RCC 7860 (cell line): Measurements from ENCODE around the gene SLC9A3.
A peak's percentile ranks its signal among the peaks of the same experiment; 100 is the strongest.

Experiments used
- DNase-seq: peaks from one replicate; pipeline ENCODE4 v3.0.0-alpha.2; 2015; ENCODE audit warnings: low spot score
- FAIRE-seq: peaks from 2 replicates; lab custom pipeline; 2012; peaks lifted over from hg19 to GRCh38; lab: Jason Lieb, UNC

The SLC9A3 gene

DNA sequence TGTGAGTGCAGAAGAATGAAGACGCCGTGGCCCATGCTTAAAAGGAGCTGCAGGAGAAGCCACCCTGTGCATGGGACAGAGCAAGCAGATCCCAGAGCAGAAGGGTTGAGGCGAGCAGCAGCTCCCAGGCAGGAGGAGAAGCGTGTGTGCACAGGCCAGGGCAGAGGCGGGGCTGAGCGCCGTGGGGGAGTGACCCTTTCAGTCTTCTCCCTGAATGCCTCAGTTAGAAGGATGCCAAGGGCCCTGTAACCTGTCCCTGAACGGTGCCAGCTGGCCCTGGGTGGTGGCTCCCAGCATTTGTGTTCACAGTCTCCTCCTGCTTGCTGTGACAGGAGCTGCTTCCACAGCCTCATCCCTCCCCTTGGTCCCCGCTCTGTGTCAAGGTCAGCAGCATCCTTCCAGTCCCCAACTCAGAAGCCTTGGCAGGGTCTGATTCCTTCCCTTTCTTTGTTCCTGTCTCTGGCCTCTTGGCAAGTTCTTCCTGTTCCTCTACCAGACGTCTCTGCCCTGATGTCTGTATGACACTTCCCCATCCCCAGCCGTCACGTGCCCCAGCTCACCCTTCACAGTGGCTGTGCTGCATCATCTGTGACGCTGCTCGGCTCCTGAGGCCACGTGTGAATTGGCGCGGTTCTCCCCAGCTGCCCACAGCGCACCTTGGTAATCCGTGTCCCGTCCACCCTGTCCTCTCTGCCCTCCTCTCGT, 76.0 kb downstream of the SLC9A3 start:
- DNase-seq (no peak), FAIRE-seq (no peak)

DNA sequence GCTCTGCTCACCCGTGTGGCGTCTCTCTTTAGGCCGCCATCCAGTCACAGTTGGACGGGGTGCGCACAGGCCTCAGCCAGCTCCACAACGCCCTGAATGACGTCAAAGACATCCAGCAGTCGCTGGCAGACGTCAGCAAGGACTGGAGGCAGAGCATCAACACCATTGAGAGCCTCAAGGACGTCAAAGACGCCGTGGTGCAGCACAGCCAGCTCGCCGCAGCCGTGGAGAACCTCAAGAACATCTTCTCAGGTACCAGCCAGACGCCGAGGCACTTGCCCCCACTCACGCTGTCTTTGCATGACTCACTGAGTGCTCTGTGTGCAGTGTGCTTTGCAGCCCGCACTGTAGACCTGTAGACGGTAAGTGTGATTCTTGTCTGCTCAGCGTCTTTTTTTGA, 76.7 kb downstream of the SLC9A3 start:
- DNase-seq = no peak
- FAIRE-seq = no peak

DNA sequence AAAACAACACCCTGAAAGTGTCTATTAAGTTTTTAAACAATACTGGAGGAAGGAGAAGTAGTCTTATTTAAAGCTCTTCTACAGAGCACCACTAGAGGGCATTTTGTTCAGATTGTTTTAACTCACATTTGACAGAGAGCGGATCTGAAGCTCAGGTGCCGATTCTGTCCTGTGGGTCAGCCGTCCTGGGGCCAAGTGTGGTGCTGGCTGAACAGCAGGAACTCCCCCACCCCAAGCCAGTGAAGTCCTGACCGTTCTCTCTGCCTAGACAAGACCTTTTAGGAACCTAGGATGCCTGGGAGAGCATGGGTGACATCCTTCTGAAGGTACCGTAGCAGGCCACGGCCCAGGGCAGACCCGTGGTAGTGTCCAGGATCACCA, 77.4 kb downstream of the SLC9A3 start:
- peak; percentile 51 for DNase-seq
- no peak for FAIRE-seq

DNA sequence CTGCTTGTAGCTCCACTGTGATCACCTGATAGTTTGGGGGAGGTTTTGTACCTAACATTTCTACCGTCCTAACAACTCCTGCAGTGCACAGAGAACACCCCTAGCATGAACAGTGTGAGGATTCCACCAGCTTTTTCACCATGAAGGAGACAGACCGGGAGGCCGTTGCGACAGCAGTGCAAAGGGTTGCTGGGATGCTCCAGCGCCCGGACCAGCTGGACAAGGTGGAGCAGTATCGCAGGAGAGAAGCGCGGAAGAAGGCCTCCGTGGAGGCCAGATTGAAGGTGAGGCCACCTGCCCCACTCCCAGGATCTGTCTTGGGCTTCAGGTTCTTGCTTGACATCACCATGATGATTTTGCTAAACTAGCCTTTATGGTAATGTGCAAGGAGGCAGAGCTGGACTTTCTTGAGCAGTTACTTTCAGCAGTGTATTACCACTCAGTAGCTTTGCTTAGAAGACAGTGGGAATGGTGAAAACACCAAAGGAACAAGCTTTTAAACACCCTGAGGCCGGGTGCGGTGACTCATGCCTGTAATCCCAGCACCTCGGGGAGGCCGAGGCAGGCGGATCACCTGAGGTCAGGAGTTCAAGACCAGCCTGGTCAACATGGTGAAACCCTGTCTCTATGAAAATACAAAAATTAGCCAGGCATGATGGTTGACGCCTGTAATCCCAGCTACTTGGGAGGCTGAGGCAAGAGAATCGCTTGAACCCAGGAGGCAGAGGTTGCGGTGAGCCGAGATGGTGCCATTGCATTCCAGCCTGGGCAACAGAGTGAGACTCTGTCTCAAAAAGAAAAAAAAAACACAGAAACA, 78.0 kb downstream of the SLC9A3 start:
- no peak for DNase-seq
- no peak for FAIRE-seq

DNA sequence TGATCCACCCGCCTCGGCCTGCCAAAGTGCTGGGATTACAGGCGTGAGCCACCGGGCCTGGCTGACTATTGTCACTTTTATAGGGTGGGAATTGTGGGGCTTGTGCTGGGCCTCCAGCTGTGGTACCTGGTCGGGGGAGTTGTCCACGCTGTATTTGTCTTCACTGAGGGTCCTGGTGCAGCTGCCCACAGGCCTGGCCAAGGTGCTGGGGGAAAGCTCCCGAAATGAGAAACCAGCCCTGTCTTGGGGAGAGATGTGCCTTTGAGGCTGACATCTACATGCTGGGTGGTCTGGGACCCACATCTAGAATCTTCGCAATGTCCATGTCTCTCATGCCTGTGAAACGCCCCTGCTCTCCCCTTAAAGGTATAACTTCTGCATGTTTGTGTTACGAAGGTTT, 78.7 kb downstream of the SLC9A3 start:
- FAIRE-seq (no peak), DNase-seq (no peak)

DNA sequence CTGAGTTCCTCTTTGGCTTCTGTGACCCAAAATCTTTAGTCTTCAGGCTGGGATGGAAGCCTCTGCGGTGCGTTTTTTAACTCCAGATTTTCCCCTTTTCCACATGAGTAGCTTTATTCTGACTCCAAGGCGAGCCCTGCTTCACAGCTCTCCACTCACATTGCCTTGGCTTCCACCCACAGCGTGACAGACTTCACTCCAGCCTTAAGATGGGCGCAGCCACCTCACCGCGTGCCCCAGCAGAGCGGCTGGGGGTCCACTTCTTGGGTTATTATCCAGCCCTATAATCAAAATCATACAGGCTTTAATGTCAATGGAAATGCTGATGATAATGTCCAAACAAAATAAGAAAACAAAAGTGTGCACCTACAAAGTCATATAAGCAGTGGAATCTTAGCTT, 80.0 kb downstream of the SLC9A3 start:
- DNase-seq (no peak), FAIRE-seq (no peak)

DNA sequence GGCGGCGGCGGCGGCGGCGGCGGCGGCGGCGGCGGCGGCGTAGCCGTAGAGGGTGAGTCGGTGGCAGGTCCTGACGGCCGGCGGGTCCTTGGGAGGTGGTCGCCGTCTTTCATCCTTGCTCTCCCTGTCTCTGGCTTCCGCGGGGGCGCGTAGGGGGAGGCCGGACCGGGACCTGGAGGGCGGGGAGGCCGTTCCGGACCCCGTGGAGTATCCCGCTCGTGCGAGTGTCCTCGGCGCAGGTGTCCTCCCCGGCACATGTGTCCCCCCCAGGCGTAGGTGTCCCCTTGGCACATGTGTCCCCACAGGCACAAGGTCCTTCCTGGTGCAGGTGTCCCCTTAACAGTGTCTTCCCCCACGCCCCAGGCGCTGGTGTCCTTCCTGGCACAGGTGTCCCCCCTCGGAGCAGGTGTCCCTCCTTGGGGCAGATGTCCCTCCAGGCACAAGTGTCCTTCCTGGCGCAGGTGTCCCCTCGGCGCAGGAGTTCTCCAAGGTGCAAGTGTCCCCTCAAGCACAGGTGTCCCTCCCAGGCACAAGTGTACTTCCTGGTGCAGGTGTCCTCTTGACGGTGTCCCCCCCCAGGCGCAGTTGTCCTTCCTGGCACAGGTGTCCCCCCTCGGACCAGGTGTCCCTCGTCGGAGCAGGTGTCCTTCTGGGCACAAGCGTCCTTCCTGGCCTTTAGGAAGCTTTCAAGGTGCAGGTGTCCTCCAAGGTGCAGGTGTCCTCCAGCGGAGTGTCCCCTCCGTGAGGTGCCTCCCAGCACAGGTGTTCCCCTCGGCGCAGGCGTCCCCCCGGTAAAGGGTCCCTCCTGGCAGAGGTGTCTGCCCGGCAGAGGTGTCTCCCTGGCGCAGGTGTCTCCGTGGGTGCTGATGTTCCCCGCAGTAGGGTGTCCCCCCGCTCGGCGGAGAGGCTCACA, 80.8 kb downstream of the SLC9A3 start:
- FAIRE-seq (no peak), DNase-seq (no peak)

DNA sequence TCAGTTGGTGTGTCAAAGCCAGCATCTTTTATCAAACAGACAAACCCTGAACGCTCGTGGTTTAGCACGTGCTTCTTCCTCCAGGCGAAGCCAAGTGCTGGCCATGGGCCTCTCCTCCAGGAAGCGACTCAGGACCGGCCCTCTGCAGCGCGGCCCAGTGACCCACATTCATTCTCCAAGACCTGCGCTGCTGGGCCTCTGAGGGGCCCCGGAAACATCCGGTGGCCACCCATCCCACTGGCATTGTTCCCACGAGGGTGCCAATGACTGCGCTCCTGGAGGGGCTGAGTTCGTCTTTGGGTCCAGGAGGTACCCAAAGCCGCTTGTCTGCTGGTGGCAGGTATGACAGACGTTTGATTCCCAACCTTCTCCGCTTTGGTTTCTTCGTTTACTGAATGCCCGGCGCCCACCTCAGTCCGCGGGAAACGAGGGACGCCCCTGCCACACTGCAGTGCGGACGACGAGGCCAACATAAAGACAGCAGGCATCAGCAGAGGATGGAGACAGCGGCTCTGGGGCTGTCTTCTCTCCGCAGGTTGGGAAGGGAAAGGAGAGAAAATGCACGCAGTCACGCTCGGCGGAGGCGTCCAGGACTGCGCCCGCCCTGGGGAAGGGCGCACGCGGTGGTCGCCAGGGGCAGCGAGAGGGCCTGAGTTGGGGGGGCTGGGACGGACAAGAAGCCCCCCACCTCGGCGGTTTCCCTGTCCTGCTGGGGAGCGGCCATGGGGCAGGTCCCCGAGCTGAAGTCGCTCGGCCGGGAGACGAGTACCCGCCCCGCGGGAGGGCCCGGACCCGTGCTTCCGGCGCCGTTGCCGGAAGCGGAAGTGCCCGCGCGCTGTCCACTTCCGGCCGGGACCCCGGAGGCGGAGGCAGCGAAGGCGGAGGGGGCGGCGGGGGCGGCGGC, 81.7 kb downstream of the SLC9A3 start, which contains the start of gene EXOC3:
Gene EXOC3 (plus strand): TSS at position 842 of the 904 bp plus-strand sequence. CDS start 3,030 bp downstream, outside the sequence.
- FAIRE-seq = no peak
- peak; percentile 56 for DNase-seq

DNA sequence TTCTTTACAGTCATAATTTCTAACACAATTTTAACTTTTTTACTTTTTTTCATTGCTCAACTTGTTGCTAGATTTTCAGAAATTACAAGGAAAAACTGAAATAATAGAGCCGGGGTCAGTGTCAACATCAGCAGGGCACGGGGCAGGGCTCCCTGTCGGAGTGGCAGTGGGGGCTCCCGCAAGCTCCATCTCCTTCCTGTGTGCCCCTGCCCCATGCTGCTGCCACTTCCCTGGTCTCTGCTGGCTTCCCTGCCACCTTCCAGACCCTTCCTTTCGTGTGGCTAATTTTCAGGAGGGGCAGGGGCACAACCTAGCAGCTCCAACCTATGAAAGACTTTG, 82.3 kb downstream of the SLC9A3 start:
- no peak for DNase-seq
- FAIRE-seq = no peak

DNA sequence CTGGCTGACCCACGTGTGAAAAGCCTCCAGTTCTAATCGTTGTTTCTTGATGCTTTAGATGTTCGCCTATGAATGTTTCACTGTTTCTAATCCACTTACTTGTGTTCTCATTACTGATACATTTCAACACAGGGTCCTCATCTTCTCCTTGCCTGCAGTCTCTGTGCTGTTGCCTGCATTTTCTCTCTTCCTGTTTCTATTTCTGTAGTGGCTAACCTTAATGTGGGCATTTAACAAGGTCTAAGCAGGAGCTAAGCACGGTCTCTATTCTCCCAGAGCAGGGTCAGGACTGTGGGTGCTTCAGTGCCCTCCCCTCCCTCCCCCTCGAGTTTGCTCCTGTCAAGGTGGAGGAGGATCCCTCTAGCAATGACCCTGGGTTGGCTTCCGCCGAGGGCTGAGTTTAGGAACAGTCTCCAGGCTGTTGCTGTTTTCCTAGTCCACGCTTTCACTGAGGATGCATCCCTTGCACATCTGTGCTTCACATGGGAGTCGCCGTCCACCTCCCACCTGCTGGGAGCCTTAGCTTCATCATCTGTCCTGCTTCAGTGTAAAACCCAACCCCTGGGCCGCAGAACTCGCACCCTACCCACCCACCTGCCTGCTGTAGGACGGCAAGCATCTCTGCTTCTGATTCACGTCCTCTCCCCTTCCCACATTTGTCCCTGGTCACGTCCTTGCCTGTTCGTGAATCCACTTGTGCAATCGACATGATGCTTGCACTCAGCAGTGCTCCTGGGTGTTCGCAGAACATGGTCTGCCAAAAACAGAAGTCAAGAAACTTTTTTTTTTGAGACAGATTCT, 83.6 kb downstream of the SLC9A3 start:
- no peak for FAIRE-seq
- DNase-seq = no peak

DNA sequence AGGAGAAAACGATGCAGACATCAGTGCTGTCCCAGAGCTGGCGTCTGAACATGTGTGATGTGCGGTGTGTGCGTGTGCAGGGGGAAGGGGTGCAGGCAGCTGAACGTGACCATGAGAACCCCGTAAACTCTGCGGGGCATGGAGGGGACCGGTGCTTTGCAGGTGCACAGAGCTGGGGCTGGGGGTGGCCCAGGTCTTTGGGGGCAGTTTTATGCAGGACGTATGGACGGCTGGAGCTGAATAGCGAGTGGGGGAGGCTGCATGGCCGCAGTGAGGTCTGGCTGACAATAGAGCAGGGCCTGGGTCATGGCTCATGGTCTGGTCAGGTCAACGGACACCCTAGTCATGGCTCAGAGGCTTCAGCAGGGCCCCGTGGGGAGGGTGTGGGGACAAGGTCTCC, 84.6 kb downstream of the SLC9A3 start:
- FAIRE-seq (no peak), DNase-seq (no peak)

DNA sequence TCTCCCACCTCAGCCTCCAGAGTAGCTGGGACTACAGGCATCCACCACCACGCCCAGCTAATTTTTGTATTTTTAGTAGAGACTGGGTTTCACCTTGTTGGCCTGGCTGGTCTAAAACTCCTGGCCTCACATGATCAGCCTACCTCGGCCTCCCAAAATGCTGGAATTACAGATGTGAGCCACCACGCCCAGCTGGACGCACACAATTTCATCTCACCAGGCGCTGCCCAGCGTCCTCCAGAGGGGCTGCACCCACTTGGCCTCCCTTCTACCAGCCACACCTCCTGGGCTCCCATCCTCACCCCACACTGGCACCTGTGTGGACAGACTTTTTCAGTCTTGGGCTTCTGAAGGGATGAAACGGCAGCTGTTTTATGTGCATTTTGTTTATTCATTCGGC, 85.1 kb downstream of the SLC9A3 start:
- no peak for FAIRE-seq
- no peak for DNase-seq

DNA sequence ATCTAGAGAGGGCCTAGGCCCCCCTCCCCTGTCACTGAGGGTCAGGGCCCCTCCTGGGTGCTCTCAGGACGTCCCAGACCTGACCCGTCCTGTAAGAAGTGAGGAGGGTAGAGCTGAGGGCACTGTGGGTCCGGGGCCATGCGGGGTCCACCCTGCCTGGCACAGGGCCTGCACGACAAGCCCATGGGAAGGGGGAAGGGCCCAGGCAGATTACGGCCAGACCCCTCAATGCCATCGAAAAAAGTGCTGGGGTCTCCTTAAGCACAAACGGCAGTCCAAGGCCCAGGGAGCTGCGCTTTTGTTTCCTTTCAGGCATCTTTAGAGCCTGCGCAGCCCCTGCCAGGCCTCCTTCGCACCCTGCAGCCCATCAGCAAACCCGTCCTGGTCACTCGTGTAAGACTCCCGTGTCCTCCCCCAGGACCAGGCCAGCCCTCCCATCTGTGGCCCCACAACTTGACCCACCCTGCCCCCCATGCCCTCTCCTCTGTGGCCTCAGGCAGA, 85.7 kb downstream of the SLC9A3 start:
- FAIRE-seq = no peak

DNA sequence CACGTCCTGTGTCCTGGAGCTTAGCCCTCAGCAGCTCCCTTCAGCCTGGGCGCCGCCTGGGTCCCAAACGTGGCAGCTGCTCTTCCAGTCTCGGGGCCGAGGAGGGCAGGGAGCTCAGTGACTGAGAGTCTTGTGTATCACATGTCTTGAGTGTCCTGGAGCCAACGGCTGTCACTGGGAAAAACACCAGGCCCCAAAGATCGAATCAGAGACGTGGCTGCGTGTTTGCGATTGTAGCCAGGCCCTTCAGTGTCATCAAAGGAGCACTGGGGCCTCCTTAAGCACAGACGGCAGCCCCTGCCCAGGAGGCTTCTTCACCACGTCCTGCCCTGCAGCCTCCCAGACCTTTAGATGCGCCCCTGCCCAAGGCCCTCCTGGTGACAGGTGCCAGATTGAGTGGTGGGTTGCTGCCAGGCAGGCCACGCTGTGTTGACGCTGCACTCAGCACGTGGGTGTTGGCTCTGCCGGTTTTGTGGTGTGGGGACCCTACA, 86.9 kb downstream of the SLC9A3 start:
- DNase-seq (no peak), FAIRE-seq (no peak)

More for the DNA sequence above, 85.7 kb downstream of the SLC9A3 start:
- no peak for DNase-seq

DNA sequence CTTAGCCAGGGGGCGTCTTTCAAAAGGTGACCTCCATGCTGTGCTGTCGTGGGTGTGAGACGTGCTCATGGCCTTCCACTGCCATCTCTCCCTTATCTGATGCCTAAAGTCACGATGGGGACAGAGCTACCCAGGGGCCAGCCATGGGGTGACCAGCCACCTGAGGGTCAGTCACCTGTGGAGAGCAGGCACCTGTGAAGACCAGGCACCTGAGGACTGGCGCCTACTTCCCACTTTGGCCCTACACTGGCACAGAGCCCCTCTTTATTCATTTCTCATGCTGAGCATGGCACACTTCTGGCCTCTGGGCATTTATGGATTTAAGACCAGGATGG, 87.6 kb downstream of the SLC9A3 start:
- DNase-seq = no peak
- no peak for FAIRE-seq

DNA sequence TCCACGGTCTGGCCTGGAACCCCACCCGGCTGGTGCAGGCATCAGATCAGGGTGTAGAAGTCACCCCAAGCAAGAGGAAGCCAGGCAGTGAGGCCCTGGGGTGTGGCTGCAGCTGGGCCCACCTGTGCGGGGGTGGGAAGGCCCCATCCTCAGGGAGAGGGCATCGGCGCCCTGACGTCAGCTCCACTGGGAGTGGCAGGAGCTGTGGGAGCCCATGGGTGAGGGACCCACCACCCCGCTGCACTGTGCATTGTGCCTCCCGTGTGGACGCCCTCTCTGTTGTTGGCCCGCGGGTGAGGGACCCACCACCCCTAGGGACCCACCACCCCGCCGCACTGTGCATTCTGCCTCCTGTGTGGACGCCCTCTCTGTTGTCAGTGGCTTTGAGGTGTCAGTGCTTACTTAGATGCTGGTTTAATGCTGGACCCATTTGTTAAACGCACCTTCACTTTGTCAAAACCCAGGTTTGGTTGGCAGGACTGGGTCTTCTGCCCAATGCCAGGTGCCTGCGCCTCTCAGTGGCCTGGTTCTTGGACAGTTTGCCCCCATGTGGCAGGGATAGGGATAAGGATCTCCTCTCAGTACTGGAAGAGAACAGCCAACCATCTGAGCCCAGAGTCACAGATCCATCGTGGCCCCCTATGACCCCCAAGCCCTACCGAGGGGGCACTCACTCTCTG, 88.1 kb downstream of the SLC9A3 start:
- no peak for DNase-seq
- FAIRE-seq = no peak

DNA sequence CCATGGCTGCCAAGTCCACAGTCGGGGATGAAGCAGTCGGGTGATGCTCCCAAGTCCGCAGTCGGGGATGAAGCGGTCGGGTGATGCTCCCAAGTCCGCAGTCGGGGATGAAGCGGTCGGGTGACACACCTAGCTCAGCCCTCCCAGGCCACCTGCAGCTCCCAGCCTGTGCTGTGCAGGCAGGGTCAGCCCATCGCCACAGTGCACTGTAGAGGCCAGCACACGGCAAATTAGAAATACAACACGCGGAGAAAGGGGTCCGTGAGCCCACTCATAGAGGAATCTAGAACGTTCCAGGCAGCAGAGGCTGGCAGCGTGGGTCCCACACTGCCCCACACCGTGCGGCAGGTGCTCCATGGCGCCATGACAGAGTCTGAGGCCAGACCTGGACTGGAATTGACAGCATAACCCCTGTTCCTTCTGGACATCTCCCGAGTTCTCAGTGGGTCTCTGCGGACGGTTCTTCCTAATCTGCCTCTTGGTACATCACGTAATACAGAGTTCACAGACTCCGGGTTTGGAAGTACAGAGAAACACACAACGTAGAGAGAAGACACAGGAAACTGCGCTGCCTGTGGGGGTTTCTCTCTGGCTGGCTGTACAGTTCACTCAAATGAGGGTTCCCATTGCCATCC, 89.0 kb downstream of the SLC9A3 start:
- FAIRE-seq (no peak), DNase-seq (no peak)

DNA sequence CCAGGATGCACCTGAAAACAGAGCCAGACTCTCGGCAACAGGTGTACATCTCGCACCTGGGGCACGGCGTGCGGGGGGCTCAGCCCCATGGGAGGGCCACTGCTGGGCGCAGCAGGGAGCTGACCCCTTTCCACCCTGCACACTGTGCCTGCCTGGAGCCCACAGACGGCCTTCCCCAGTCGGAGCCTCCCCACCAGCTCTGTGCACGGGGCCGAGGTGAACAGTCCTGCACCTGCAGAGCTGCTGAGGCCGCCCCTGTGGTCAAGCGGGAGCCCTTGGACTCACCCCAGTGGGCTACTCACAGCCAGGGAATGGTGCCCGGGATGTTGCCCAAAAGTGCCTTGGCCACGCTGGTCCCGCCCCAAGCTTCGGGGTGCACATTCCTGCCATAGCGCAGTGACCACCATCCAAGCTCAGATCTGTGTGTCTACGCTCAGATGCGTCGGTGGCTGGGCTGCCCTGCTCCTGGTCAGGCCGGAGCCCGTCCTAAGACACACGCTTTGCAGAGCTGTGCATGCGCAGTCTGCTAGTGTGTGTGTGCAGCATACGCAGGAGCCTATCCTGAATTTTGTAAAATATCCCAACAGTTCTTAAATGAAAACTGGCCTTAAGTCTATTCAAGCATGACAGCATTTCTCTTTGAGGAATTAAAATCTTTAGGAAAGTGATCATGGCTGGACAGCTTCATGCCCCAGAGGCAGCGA, 89.7 kb downstream of the SLC9A3 start:
- no peak for FAIRE-seq

More for the DNA sequence above, 89.7 kb downstream of the SLC9A3 start:
- DNase-seq = no peak
